ENCODE results near the gene GP1BB.
A peak's percentile ranks its signal among the peaks of the same experiment; 100 is the strongest.

The GP1BB gene

DNA sequence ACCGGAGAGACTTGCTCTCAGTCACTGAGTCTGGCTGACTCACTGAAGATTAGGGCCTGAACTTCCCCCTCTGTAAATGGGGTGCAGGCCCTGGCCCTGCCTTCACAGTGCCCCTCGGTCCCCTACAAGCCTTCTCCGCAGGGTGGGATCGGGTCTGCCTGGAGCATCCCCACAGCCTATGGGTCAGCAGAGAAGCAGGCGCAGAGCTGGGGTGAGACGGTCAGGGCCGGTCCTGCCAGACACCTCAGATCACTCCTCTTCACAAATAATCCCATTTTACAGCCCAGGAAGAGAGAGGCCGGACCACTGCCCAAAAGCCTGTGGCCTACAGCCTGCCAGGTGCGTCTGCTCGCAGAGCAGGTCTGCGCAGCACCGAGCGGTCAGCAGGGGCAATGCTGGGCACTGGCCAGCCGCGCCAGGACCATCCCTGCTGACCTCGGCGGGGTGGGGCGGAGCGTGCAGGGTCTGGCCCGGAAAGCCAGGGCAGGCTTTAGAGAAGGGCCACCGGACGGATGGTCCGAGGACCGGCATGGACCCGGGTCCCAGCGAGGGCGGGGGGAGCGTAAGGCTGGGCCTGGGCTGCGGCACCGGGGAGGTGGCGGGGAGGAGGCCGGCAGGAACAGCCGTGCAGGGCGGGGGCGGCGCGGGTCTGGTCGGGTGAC is 9.6 kb upstream of the GP1BB start:
- peak in 2 of 58 donors; percentile 35 to 54 for DNase-seq

DNA sequence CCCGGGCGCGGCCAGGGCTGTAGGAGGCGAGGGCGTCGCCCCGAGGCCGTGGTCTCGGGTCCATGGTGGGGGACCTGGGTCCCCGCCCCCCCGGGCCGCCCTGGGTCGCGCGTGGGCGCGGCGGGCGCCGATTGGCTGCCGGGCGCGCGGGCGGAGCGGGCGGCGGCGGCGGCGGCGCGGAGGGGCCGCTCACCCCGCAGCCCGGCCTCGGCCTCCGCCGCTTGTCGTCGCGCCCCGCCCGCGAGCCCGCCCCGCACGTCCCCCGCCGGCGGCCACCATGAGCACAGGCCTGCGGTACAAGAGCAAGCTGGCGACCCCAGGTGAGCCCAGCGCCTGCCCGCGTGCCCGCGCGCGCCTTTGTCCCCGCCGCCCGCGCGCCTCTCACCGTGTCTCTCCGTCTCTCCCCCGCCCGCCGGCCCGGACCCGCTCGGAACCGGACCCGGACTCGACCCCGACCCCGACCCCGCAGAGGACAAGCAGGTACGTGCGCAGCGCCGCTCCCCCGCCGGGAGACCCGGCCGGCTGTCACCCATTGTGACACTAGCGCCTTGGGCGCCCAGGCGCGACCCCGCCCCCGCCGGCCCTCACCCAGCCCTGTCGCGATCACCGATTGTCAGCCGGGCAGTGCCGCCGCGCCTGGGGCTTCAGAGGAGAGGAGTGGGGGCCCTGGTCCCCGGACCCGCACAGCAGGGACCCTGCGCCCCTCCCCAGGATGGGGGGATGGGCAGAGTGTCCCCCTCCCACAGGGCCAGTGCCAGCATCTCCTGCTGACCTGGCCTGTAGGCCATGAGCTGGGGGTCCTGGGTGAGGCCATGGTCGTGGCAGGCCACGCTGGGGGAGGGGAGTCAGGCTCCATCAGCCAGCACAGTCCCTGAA is 8.8 kb upstream of the GP1BB start, which contains the start of gene SEPTIN5:
TSS of gene SEPTIN5 (plus strand) at position 192 of the 876 bp plus-strand sequence. CDS start at position 278, 86 bp downstream.
- peak in 2 of 58 donors; percentile 27 to 47 for DNase-seq

DNA sequence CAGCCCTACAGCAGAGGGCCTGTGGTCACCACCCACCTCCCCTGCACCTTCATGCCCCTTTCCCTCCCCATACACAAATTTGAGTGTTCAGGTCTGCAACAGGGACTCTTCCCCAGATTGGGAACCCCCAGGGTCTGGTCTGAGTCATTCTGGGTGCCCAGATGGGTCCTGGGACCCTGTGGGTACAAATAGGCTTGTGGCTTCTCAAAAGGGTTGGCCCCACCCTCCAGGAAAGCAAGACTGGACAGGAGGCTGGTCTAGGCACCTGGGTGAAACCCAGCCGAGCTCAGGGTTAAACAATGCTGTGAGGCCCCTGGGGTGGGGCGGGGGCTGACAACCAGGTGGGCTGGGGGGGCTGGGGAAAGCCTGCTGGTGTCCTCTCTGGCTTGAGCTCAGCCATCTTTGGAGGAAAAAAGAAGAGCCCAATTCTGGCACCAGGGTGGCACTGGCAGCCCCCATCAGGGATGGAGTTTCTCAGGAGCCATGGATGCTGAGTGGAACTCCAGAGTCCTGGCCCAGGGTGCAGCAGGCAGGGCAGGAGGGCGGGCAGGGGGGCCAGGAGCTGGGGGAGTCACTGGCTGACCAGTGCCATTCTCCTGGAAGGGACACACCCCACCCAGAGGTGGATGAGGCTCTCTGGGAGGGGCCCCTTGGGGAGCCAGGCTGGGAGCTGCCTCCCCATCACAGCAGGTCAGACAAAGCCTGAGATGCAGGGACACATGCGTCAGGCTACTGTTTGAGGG is 8.0 kb upstream of the GP1BB start:
- DNase-seq, result no peak

DNA sequence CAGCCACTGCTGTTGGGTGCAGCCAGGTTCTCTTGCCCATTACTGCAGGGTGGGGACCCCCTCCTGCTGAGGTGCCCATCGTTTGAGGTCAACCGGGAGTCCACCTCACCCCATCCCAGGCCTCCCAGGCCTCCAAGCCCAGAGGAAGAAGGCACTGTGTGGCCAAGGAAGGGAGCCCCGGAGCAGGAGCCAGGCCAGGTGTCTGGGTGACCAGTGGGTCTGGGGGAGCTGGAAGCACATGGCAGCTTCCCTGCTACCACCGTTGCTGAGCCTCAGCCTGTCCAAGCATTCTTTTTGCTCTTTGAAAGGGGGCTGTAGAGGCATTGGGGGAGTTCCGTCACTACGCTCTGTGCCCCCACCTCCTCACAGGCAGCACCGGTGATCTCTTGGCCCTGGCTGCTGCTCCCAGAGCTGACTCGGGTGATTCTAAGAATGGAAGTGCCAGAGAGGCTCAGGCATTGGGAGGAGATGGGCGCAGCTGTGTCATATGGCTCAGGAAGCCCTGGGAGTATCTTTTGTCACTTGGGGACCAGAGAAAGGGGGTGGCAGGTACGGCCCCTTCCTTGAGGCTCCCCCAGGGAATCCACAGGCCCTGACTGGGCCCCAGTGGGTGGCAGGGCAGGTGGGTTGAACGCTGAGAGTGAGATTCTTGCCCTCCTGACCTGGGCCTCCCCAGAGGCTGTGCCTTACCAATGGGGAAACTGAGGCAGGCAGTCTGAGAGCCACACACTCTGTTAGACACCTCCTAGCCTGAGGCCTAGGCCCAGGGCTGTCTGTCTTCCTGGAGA is 7.1 kb upstream of the GP1BB start:
- no peak for DNase-seq

DNA sequence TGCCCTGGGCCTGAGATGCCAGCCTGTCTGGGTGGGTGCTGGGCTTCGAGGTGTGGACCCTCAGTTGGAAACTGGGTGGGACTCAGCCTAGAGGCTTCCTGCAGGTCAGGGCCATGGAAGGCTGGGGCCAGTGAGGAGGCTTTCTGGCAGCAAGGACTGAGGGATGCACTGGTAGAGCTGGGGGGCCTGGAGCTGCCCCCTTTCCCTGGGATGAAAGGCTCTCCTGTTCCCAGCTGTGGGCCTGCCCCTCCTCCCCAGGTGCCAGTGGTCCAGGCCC is 6.6 kb upstream of the GP1BB start:
- DNase-seq, result no peak

DNA sequence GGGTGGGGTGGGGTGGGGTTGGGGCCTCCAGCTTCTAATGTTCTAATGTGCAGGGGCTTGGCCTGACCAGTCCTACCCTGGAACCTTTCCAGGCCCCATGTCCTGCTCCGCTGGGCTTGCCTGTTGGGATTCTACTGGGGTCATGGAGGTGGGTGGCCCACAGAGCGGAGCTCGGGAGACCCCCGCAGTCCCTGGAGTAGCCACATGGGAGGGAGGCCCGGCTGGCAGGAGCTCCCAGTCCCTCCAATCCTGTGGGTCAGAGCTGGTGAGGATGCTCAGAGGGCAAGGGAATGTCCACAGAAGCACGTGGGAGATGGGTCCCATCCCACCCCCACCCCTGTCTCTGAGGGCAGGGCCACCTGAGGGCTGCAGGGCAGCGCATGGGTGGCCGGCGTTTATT is 6.2 kb upstream of the GP1BB start:
- no peak for DNase-seq

DNA sequence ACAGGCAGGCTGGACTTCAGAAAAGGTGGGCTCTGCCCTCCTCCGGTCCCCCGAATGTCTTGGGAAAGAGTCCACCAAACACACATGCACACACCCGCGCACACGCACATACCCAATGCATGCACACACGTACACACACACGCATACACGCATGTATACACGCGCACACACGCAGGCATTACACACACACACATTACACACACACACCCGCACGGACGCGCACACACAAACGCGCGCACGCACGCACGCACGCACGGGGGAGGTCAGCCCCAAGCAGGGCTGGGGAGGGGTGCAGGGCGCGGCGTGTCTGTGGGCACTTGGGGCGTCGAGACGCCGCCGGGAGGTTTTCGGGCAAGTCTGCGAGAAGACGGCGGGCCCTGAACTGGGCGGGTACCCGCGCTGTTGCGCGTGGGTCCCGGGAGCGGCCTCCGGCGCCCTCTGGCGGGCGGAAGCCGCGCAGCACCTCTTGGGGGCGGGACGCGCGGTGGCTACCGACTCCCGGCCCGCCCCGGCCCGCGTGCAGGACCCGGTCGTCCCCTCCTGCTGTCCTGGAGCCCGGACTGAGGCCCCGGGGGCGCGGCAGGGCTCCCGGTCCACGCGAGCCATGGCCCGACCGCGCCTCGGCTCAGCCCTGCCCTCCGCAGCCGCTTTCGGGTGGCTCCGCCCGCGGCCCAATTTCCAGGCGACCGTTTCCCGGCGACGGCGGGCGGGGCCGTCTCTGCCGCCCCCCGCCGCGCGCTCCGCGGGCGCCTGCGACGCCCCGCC is 5.5 kb upstream of the GP1BB start:
- peak in 52 of 58 donors; percentile 9 to 83 (median 52) for DNase-seq

DNA sequence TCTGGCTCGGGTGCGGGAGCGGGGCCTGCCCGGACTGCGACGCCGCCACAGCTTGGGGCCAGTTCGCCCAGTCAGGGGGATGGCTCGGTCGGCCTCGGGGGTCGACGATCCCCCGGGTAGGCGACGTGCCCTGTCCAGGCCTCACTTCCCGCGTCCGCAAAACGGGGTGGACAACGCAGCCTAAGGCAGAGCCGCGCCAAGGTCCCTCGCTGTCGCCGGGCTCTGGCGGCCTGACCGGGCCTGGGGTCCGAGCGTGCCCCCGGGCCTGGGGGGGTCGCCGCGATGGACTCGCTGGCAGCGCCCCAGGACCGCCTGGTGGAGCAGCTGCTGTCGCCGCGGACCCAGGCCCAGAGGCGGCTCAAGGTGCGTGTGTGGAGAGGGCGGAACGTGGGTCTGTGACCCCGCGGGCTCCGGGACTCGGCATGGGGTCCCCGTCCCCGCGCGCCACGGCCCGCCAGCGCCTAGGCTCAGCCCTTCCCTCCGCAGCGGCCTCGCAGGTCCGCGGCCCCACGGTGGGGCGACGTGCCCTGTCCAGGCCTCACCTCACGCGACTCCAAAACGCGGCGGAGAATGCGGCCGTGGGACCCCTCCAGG is 4.8 kb upstream of the GP1BB start:
- no peak for DNase-seq

DNA sequence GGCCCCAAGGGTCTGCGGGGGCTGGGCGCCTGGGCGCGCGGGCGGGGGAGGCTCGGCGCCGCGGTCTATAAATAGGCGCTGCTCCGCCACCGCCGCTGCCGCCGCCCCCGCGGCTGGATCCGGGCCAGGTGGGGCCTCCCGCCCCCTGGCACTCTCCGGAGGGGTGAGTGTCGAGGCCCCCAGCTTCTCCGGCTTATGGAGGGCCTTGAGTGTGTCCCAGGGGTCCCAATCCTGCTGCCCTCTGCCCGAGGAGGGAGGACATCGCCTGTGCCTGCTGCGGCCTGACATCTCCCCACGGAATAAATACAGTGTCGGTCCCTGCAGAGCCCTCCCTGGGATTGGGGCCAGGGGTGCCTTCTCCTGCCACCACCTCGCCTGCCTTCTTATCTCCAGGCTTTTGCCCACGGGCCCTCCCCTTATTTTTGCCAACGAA is 4.3 kb upstream of the GP1BB start:
- peak in 1 of 58 donors; percentile 56 for DNase-seq

DNA sequence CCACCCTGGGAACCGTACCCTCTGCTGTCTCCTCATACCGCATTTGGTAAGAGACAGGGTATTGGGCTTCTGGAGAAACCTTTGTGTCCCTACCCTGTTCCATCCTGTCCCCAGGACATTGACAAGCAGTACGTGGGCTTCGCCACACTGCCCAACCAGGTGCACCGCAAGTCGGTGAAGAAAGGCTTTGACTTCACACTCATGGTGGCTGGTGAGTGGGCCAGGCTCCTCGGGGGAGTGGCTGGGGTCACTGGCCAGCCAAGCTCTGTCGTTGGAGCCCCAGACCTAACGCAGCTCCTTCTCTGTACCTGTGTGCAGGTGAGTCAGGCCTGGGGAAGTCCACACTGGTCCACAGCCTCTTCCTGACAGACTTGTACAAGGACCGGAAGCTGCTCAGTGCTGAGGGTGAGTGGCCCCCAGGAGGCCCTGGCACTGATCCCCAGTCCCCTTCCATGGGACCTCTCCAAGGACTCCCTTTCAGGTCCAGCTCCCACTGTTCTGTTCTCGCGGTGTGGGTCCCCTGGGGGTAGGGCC is 3.8 kb upstream of the GP1BB start:
- no peak for DNase-seq

DNA sequence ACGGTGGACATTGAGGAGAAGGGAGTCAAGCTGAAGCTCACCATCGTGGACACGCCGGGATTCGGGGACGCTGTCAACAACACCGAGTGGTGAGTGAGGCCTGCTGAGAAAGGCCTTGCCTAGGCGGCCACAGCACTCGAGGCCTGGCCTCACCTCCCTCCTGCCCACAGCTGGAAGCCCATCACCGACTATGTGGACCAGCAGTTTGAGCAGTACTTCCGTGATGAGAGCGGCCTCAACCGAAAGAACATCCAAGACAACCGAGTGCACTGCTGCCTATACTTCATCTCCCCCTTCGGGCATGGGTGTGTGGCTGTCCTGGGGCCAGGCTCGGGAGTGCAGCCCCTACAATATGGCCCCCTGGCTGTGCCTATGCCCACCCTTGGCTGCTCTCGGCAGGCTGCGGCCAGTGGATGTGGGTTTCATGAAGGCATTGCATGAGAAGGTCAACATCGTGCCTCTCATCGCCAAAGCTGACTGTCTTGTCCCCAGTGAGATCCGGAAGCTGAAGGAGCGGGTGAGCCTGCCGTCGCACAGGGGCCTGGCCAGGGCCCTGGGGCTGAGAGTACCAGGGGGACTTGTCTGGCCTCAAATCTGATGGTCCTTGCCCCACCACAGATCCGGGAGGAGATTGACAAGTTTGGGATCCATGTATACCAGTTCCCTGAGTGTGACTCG is 3.0 kb upstream of the GP1BB start:
- DNase-seq, result no peak

DNA sequence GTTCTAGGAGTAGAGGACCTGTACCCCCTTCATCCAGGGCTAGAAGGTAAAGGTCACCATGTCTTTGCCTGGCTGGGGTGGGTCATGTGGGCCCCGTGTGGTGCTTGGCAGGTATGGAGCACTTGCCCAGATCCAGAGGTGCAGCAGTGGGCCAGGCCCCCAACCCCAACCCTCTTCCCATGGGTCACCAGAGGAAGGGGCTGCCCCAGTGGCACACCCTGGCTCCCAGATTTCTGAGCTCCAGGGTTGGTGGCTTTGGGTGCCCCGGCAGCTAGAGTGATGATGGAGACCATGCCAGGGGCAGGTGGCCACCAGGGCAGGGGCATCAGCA is 2.4 kb upstream of the GP1BB start:
- DNase-seq, result no peak

DNA sequence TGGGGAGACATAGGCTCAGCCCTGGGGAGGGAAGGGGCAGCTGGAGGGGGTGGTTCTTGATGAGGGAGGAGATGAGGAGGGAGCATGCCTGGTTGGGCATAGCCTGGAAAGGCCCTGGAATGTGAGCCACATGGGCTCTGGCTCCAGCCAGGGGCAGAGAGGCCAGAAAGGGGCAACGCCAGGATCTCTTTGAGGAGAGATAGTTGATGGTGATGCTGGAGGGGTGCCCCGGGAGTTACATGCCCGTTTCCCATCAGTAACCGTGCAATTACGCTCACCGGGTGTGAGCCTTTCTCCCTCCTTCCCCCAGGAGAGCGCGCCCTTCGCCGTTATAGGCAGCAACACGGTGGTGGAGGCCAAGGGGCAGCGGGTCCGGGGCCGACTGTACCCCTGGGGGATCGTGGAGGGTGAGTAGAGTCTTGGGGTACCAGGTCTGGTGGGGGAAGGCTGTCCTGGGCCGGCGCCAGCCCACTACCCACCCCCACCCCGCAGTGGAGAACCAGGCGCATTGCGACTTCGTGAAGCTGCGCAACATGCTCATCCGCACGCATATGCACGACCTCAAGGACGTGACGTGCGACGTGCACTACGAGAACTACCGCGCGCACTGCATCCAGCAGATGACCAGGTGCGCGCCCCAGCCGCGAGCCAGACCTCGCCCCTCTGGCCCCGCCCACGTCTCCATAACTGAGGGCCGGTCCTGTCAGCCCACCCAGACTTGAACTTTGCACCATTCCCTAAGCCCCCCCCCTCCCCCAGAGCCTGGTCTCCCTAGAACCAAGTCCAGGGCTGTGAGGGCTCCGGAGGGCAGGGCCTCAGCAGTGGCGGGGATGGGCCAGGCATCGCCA is 1.8 kb upstream of the GP1BB start:
- DNase-seq, result no peak

DNA sequence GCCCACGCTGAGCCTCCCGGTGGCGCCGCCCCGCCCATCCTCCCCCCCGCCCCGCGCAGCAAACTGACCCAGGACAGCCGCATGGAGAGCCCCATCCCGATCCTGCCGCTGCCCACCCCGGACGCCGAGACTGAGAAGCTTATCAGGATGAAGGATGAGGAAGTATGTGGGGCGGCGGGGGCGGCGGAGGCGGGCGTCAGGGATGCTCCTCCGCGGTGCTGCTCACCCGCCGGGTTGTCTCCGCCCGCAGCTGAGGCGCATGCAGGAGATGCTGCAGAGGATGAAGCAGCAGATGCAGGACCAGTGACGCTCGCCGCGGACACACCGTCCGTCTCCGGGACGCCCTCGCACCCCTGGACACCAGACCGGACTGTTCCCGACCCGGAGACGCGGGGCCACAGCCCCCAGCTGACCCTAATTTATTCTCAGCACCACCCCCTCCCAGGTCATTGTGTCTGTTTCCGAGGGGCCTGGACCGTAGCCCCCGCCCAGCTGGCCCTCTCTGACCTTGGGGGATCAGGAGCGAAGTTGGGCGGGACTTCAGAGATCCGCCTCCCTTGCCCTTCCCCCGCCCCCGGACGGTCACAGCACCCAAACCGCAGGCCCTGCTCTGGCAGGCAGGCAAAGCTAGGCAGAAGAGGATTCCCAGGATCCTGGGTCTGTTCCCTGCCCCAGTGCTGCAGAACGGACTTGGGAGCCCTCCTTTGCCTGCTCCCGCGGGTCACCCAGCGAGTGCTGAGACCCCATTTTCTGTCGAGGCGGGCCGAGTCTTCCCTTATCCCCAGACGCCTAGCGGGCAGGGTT is 959 bp upstream of the GP1BB start:
- DNase-seq, result no peak

DNA sequence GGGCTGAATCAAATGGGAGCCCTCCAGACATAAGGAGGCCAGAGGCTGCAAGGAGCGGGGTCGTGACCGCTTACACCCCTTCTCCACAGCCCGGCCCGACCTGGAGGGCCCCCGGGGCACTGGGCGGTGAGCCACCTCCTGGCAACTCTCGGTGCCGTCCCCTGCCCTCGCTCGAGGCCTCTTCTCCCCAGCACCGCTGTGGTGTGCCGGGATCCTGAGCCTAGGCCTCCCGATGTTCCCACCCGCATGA is 432 bp upstream of the GP1BB start:
- DNase-seq, result no peak

DNA sequence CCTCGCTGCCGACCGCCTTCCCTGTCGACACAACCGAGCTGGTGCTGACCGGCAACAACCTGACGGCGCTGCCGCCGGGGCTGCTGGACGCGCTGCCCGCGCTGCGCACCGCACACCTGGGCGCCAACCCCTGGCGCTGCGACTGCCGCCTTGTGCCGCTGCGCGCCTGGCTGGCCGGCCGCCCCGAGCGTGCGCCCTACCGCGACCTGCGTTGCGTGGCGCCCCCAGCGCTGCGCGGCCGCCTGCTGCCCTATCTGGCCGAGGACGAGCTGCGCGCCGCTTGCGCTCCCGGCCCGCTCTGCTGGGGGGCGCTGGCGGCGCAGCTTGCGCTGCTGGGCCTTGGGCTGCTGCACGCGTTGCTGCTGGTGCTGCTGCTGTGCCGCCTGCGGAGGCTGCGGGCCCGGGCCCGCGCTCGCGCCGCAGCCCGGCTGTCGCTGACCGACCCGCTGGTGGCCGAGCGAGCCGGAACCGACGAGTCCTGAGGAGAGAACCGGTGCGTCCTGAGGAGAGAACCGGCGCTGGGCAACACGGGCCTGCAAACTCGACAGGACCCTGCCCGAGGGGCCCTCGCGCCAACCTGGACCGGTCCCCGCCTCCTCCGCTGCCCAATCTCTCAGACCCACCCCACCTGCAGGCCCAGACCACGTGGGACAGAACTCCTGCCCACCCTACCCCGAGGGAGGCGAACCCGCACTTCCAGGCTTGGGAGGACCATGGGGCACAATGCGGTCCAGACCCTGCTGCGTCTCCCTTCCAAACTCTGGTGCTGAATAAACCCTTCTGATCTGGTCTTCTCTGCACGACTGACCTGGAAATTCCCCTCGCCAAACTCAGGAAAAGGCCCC is 866 bp downstream of the GP1BB start:
- DNase-seq, result no peak

Measured in anterior cingulate cortex (tissue), 58 donors.